K562 (cell line): Measurements from ENCODE around the gene HNRNPLL. TPM values are rescaled to one million over a fixed set of nuclear protein-coding genes. Genes with fewer than 3 reads are reported as not detected.
A peak's percentile ranks its signal among the peaks of the same experiment; 100 is the strongest.

ENCODE experiments used
- CC2D1A ChIP-seq: fragments of 450-650 bp; IDR thresholded peaks from 2 replicates; pipeline ENCODE4 v1.6.1; 2017; ENCODE audit warnings: mild to moderate bottlenecking
- CEBPB ChIP-seq: fragments of 450-650 bp; IDR thresholded peaks from 2 replicates; pipeline ENCODE4 v1.6.1; 2016; ENCODE audit warnings: missing genetic modification characterization, missing compliant biosample characterization
- DEAF1 ChIP-seq: fragments of 450-650 bp; formaldehyde crosslinking; IDR thresholded peaks from 2 replicates; pipeline ENCODE4 v1.4.0; 2020; ENCODE audit warnings: mild to moderate bottlenecking, moderate library complexity
- DNMT1 ChIP-seq: fragments of 450-650 bp; IDR thresholded peaks from 2 replicates; pipeline ENCODE4 v1.6.1; 2016; ENCODE audit warnings: antibody characterized with exemption, mild to moderate bottlenecking
- ETS2 ChIP-seq: IDR thresholded peaks from 2 replicates; pipeline ENCODE4 v1.6.1; 2016; ENCODE audit warnings: borderline replicate concordance, missing genetic modification characterization, mild to moderate bottlenecking, moderate library complexity, missing compliant biosample characterization; ENCODE audit not compliant: poor library complexity, severe bottlenecking
- HCFC1 ChIP-seq: IDR thresholded peaks from 2 replicates; pipeline ENCODE4 v1.6.1; 2012; ENCODE audit warnings: low read depth, low read length, improper control_type of control experiment
- HNRNPH1 ChIP-seq: fragments of 200-400 bp; formaldehyde crosslinking; optimal IDR thresholded peaks from 2 replicates; pipeline ENCODE3; 2017; ENCODE audit warnings: low read depth, mild to moderate bottlenecking, low read length, moderate library complexity
- MCM2 ChIP-seq: fragments of 450-650 bp; IDR thresholded peaks from 2 replicates; pipeline ENCODE4 v1.6.1; 2017; ENCODE audit warnings: low read depth, mild to moderate bottlenecking
- MTF1 ChIP-seq: fragments of 250-450 bp; sonication (Bioruptor Pico); IDR thresholded peaks from 2 replicates; pipeline ENCODE4 v1.9.0; 2021; ENCODE audit warnings: moderate library complexity, mild to moderate bottlenecking, inconsistent platforms, borderline replicate concordance
- NR2C1 ChIP-seq, 2 experiments: fragments of 450-650 bp; IDR thresholded peaks; 2 replicates each; pipeline ENCODE4 v1.6.1; 2017; ENCODE audit warnings: mild to moderate bottlenecking in 2 of 2, antibody characterized with exemption in 1 of 2, inconsistent platforms in 1 of 2, missing compliant biosample characterization in 1 of 2, missing genetic modification characterization in 1 of 2
- SAFB2 ChIP-seq: fragments of 200-400 bp; formaldehyde crosslinking; IDR thresholded peaks from 2 replicates; pipeline ENCODE4 v1.6.1; 2018; ENCODE audit warnings: borderline replicate concordance, low read length, low read depth, moderate library complexity; ENCODE audit not compliant: severe bottlenecking
- SMARCC2 ChIP-seq: fragments of 450-650 bp; IDR thresholded peaks from 2 replicates; pipeline ENCODE4 v1.6.1; 2017; ENCODE audit warnings: antibody characterized with exemption, moderate library complexity, mild to moderate bottlenecking, low read depth
- SRF ChIP-seq, 2 experiments: fragments of 250-450, 450-650 bp in 1 of 2; sonication (Bioruptor Pico) in 1 of 2; sonication (generic) in 1 of 2; formaldehyde crosslinking; IDR thresholded peaks; 2 replicates each; pipeline versions ENCODE4 v1.5.0 to v1.5.1; 2020 to 2022; ENCODE audit warnings: mild to moderate bottlenecking in 1 of 2, missing genetic modification reagents in 1 of 2
- TAL1 ChIP-seq: fragments of 450-650 bp; IDR thresholded peaks from 2 replicates; pipeline ENCODE4 v1.6.1; 2016; ENCODE audit warnings: mild to moderate bottlenecking
- YBX1 ChIP-seq: fragments of 450-650 bp; IDR thresholded peaks from 2 replicates; pipeline ENCODE4 v1.7.1; 2016; ENCODE audit warnings: mild to moderate bottlenecking
- ZC3H8 ChIP-seq: fragments of 450-650 bp; IDR thresholded peaks from 2 replicates; pipeline ENCODE4 v1.6.1; 2017
- ZNF197 ChIP-seq: fragments of 200-800 bp; sonication (Bioruptor generic); IDR thresholded peaks from 2 replicates; pipeline ENCODE4 v1.6.1; 2016; ENCODE audit warnings: low read depth, missing genetic modification characterization, missing compliant biosample characterization
- ZNF696 ChIP-seq: fragments of 250-450 bp; sonication (Bioruptor Pico); conservative IDR thresholded peaks from 2 replicates; pipeline ENCODE4 v1.4.0; 2020; ENCODE audit warnings: mild to moderate bottlenecking, moderate library complexity
- ZNF699 ChIP-seq: fragments of 250-450 bp; sonication (Bioruptor Pico); IDR thresholded peaks from 2 replicates; pipeline ENCODE4 v1.8.0; 2021; ENCODE audit warnings: mild to moderate bottlenecking, moderate library complexity; ENCODE audit not compliant: insufficient replicate concordance
- polyA plus RNA-seq, 8 experiments: library from polyadenylated mRNA; depleted of rRNA in 4 of 8; stranded (reverse) in 5 of 8; unstranded in 3 of 8; fragments of >200 nt; fragmentation: Nextera tagmentation in 2 of 8; fragmentation: Illumina TruSeq in 1 of 8; extraction: Ambion mirVana in 2 of 8; extraction: Trizol in 1 of 8; gene quantifications; 2 replicates each; pipeline versions ENCODE4 v1.2.1 to v1.2.3, GENCODE V29; 2011 to 2014; ENCODE audit warnings: inconsistent platforms in 1 of 8, missing spikeins in 1 of 8
- total RNA-seq, 7 experiments: library from RNA; depleted of rRNA in 6 of 7; stranded (reverse); fragments of >200 nt in 6 of 7; fragmentation: Illumina TruSeq in 2 of 7; extraction: Trizol in 2 of 7; gene quantifications; 2 replicates each; pipeline versions ENCODE4 v1.2.1 to v1.2.3, GENCODE V29; 2011 to 2021; ENCODE audit warnings: low replicate concordance in 1 of 7
- TF ChIP-seq, protein P1 (sequence below): fragments of 450-650 bp; formaldehyde crosslinking; IDR thresholded peaks from 2 replicates; pipeline ENCODE4 v1.4.0; 2020; ENCODE audit warnings: mild to moderate bottlenecking, moderate library complexity
- TF ChIP-seq, protein P2 (sequence below): fragments of 450-650 bp; formaldehyde crosslinking; IDR thresholded peaks from 2 replicates; pipeline ENCODE4 v1.4.0; 2020; ENCODE audit warnings: mild to moderate bottlenecking, mixed read lengths
- TF ChIP-seq, protein P3 (sequence below): sonication (generic); formaldehyde crosslinking; IDR thresholded peaks from 2 replicates; pipeline ENCODE4 v1.9.0; 2022; ENCODE audit warnings: mild to moderate bottlenecking, missing genetic modification reagents

HNRNPLL gene
- total and polyA plus RNA-seq, 9 of the 15 experiments (the other 6 are each of a cell fraction or from before 2014, with no cell fraction given) = 19.8 to 135 (median 57.8) TPM

- TF ChIP-seq, protein P1, sequence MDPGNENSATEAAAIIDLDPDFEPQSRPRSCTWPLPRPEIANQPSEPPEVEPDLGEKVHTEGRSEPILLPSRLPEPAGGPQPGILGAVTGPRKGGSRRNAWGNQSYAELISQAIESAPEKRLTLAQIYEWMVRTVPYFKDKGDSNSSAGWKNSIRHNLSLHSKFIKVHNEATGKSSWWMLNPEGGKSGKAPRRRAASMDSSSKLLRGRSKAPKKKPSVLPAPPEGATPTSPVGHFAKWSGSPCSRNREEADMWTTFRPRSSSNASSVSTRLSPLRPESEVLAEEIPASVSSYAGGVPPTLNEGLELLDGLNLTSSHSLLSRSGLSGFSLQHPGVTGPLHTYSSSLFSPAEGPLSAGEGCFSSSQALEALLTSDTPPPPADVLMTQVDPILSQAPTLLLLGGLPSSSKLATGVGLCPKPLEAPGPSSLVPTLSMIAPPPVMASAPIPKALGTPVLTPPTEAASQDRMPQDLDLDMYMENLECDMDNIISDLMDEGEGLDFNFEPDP (CRISPR knock-in tag) = no peak
- no peak for TF ChIP-seq CEBPB (tag)
- no peak for TF ChIP-seq ETS2 (tag)
- TF ChIP-seq SAFB2 = no peak
- TF ChIP-seq NR2C1 (IDR thresholded peaks at IDR 0.05) = no peak
- TF ChIP-seq NR2C1 (tag; IDR thresholded peaks at IDR 0.05) = no peak
- TF ChIP-seq, protein P2, sequence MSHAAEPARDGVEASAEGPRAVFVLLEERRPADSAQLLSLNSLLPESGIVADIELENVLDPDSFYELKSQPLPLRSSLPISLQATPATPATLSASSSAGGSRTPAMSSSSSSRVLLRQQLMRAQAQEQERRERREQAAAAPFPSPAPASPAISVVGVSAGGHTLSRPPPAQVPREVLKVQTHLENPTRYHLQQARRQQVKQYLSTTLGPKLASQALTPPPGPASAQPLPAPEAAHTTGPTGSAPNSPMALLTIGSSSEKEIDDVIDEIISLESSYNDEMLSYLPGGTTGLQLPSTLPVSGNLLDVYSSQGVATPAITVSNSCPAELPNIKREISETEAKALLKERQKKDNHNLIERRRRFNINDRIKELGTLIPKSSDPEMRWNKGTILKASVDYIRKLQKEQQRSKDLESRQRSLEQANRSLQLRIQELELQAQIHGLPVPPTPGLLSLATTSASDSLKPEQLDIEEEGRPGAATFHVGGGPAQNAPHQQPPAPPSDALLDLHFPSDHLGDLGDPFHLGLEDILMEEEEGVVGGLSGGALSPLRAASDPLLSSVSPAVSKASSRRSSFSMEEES = no peak
- no peak for TF ChIP-seq ZC3H8
- no peak for TF ChIP-seq DNMT1
- TF ChIP-seq CC2D1A = no peak
- peak; percentile 39; the same call in 1 of the 2 replicates for TF ChIP-seq HCFC1
- no peak for TF ChIP-seq ZNF699 (CRISPR knock-in tag)
- no peak for TF ChIP-seq MTF1 (CRISPR knock-in tag)
- no peak for TF ChIP-seq ZNF696 (CRISPR knock-in tag)
- no peak for TF ChIP-seq HNRNPH1
- TF ChIP-seq ZNF197 (CRISPR knock-in tag) = no peak
- peak in 1 of 2 experiments; percentile 56; a peak in 2 of 4 replicates for TF ChIP-seq SRF (CRISPR knock-in tag; IDR thresholded peaks at IDR 0.05)
- no peak for TF ChIP-seq MCM2
- TF ChIP-seq, protein P3, sequence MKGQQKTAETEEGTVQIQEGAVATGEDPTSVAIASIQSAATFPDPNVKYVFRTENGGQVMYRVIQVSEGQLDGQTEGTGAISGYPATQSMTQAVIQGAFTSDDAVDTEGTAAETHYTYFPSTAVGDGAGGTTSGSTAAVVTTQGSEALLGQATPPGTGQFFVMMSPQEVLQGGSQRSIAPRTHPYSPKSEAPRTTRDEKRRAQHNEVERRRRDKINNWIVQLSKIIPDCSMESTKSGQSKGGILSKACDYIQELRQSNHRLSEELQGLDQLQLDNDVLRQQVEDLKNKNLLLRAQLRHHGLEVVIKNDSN (CRISPR knock-in tag) = no peak
- no peak for TF ChIP-seq SMARCC2
- TF ChIP-seq DEAF1 (CRISPR knock-in tag) = no peak
- TF ChIP-seq TAL1 = no peak
- TF ChIP-seq YBX1 = no peak
These were observed at the start of gene HNRNPLL (continued) for GRCh38 chr2:38602732-38603401.
